Stimulated activated CD4-positive, alpha-beta T cell treated with anti-CD3 and anti-CD28 coated beads, Interleukin-15, amount 100 ng/mL, for 24 hours (primary cell): ENCODE measurements around the gene RELT.

ENCODE experiments used
- DNase-seq: peaks from one replicate; pipeline ENCODE4 v3.0.0-alpha.2; 2020

RELT gene

DNA sequence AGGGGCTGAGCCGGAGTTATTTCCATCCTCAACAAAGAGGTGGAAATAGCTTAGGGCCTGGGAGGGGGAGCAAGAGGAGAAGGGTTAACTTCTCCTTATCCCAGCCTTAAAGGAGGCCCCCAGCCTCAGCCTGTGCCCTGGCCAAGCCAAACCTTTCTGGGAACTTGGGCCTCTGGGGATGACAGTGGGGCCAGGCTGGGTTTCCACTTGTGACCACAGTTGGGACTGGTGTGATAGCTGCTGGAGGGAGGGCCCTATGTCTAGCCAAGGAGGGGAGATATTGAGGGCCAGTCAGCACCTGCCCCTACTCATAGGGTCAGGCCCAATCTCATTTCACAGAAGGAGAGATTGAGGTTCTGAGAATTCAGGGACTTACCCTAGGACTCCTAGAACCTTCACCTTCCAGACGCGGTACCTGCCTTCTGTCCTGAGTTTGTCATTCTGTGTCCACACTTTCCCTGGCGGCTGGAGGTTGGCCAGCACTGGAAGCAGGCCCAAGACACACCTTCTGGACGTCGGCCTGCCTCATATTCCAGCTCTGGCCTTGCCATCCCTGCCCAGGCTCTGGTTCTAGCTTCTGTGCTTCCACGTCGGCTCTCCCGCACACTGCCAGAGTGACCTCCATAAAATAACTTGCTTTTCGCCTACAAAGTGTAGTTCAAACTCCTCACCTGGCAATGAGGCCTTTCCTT lies 3.1 kb downstream of the RELT start:
- DNase-seq = no peak

DNA sequence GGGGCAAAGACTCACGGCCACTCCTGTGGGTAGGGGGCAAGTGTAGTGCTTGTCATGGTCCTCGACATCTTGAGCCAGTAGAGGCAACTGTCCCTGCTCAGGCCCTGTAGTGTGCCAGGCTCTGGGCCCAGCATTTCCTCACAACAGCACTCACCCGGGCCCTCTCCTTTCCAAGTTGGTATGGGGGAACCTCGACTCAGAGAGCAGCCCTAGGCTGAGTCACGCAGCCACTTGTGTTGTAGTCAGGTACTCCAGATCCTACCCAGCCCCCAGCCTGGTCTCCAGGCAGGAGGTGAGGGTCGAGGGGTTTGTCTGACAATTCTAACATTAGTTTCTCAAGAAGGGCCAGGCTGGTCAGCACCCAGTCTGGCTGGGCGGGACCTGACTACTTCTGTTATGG lies 4.1 kb downstream of the RELT start:
- no peak for DNase-seq

- DNase-seq = no peak
Observed at GRCh38 chr11:73380897-73381410, 4.8 kb downstream of the RELT start.

DNA sequence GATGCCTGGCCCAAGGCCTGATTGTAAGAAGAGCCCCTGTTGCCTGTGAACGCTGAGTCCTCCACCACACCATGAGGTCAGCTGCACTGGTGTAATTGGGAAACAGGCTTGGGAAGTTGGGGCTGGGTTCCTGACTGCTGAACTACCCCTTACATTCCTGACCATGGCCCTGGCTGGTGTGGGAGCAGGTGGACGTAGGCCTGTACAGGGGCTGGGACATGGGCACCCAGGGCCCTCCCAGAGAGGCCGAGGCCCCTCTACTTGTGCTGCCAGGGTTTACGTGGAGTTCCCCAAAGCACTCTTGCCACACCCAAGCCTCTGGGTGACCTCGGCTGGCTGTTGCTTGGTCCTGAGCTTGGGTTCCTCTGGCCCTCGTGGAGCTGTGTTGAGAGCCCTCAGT lies 5.4 kb downstream of the RELT start:
- DNase-seq = no peak

GRCh38 chr11:73382183-73382582 lies 6.0 kb downstream of the RELT start:
- no peak for DNase-seq

GRCh38 chr11:73382747-73383146 lies 6.5 kb downstream of the RELT start:
- no peak for DNase-seq

GRCh38 chr11:73383249-73384124 lies 7.3 kb downstream of the RELT start:
- DNase-seq = no peak

- DNase-seq = no peak
Observed at GRCh38 chr11:73384125-73384441, 7.9 kb downstream of the RELT start.

DNA sequence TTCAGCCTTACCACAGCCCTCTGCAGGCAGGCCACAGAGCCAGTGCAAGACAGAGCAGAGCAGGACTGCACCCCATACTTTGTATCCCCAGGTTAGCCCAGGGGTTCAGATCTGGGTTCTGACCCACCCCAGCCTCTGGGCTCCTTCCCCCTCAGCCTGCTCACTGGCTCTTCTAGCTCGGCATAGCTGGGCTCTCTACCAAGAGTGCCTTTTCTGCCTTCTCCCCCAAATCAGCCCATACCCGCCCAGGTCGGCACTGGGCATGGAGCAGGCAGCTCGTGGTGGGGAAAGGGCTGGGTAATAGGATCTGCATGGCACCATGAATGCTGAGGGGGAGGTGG lies 8.3 kb downstream of the RELT start:
- DNase-seq = no peak

DNA sequence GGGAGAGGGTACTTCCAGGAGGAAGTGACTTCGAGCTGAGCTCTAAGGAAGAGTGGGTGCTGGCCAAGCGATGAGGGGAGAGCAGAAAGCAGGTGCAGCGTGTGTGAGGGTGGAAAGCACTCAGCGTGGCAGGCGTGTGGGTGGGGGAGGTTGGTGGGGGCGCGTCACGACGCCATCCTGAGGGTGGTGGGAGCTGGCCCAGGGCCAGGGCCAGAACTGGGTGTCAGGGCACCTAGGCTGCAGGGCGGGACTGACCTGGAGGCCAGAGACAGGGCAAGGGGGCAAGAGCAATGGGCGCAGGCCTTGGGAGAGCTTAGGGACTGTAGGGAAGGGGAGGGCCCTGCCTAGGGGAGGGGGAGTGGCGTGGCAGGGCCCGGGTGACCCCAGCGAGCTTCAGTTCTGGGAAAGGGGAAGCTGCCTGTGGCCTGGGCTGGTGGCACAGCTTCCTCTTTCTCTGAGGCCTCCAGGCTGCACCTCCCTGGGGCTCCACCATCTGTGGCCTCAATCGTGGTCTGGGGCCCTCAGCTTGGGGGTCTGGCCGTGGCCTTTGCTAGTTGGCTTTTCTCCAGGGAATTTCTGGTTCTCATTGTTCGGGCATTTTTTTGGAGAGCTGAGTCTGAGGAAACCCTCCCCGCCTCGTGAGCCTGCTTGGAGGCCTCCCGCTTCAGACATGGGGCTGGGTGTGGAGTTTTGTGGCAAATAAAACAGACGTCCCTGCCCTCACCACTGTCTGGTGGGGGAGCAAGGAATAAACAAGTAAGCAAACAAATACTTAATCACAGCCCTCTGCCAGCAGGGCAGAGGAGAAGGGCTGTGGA lies 8.9 kb downstream of the RELT start:
- peak; percentile 16 for DNase-seq

GRCh38 chr11:73386016-73386415 lies 9.8 kb downstream of the RELT start:
- DNase-seq = no peak

GRCh38 chr11:73386546-73386945 lies 10.3 kb downstream of the RELT start:
- DNase-seq = no peak

GRCh38 chr11:73387594-73388264 lies 11.5 kb downstream of the RELT start:
- DNase-seq = no peak

DNA sequence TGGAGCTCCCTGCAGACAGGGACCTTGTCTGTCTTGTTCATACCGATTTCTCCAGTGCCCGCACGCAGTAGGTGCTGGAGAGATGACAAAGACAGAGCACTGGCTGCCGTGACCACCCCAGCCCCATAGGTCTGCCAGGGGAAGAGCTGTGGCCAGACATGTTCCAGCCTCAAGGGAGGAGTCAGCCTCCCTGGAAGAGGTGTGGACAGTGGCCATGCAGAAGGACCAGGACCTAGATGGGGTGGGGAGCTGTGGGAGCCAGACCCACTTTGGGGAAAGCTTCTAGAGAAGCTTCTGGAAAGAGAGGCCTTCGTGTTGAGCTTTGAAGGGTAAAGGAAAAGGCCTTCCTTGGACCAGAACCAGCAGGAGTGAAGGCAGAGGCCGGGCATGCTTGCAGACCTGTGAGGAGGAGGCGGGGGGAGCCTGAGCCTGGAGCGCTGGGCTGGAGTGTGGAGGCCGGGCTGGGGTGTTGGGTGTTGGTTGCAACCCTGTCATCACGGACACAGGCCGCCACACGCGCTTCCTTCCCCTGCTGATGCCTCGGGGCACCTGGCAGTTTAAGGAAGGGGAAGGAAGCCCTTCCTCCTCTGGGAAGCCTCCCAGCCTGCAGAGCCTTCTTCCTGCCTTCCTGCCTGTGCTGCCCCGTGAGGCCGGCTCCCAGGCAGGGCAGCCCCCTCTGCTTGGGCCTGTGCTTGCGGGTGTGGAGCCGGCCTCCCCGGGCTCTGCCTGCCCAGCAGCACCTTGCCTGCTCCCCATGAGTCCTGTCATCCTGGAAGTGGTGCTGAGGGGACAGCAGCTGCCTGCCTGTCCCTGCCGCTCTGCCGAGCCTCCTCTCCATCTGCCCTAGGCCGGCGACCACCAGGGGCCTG lies 12.3 kb downstream of the RELT start:
- no peak for DNase-seq

DNA sequence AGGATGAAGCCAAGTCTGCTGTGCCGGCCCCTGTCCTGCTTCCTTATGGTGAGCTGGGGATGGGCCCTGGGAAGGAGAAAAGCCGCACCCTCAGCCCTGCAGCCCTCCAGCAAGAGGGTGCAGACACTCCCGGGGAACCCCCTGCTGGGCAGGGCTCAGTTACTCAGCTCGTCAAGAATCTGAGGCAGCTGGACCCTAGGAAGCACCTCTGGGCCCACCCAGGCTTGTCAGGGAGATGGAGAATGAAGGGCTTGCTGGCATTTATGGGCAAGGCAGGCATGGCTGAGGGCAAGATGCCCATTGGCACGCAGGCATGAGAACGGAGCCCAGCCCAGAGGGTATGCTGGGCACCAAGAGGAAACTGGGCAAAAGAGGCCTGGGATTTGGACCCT lies 12.9 kb downstream of the RELT start:
- DNase-seq = no peak

DNA sequence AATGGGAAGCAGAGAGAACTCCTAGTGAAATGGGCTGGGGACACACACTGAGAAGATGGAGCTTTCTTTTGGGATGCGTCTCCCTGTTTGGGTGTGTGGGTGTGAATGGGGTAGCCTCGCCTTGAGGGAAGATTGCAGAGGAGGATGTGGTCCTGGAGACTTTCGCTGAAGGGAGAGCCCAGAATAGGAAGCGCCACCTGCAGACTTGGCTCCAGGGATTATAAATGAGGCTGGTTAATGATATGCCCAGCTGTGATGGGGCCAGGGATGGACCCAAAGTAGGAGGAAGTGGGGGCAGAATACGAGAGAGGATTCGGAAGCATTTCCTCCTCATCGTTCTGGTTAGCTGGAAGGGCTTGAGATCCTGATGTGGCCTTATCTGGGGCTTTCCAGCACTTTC lies 13.7 kb downstream of the RELT start:
- DNase-seq = no peak

DNA sequence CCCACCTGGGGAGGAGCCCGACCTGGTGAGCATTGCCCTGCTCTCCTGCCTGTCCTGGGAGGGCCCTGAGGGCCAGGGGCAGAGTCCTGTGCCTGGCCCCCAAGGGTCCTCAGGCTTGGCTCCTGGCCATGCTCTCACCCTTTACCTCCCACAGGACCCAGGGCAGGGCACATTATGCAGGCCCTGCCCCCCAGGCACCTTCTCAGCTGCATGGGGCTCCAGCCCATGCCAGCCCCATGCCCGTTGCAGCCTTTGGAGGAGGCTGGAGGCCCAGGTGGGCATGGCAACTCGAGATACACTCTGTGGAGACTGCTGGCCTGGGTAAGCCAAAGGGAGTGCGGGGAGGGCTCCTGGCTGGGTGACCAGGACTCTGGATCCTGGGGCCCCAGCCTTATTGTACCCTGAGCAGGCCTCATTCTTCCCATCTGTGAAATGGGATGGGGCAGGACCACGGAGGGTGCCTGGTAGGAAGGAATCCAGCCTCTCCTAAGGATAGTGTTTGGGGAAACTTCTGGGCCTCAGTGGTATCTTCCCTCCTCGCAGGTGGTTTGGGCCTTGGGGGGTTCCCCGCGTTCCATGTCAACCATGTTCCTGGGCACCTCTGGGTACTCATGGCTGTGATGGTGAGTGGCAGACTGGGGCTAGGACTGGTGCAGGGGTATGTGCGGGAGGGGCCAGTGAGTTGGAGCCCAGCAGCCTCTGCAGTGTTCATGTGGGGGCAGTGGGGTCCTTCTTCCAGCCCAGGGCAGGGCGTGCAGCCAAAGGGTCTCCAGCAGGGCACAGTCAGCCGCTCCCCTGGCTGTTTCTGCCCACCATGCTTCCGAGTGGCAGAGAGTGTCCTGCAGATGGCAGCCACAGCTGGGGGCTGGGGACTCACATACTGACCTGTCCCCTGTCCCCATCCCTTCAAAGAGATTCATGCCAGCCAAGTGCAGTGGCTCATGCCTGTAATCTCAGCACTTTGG lies 14.7 kb downstream of the RELT start:
- DNase-seq = no peak

DNA sequence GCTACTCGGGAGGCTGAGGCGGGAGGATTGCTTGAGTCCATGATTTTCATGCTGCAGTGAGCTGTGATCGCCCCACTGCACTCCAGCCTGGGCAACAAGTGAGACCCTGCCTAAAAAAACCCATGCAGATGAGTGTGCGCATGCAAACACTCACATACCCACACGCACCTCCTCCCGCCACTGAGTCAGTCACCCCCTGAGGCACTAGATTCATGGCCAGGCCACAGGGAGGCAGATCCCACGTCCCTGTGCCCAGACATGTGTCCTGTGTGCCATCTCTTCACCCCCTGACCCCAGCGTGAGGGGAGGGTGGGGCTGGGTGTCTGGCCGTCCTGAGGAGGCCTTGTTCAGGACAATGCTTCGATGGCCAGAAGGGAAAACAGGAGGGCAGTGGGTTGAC lies 15.5 kb downstream of the RELT start:
- no peak for DNase-seq

DNA sequence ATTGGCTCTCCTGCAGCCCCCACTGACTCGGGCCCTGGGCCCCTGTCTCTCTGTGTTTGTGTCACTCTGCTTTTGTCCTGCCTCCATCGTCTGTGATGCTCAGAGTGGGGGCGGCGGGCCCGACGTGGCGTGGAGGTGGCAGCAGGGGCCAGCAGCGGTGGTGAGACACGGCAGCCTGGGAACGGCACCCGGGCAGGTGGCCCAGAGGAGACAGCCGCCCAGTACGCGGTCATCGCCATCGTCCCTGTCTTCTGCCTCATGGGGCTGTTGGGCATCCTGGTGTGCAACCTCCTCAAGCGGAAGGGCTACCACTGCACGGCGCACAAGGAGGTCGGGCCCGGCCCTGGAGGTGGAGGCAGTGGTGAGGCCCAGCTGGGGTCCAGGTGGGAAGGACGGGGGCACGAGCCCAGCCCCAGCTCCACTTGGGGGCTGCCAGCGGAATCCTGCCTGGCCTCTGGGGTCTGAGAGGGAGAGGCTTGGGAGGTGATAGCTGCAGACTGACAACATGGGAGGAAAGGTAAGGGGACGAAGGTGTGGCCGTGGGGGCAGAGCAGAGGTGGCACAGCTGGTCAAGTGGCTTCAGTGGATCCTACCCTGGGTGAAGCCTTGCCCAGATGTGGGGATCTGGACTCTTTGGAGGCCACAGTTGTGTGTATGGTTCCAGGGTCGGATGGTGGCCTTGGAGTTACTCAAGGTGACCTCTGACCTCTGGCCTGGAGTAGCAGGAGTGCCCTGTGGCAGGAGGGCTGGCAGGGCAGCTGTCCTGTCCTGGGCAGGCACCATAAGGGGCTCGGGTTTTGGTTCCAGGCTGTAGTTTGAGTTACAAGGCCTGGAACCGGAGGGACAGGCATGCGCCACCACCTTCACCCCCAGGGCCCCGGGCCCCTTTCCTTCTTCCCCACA lies 16.2 kb downstream of the RELT start:
- DNase-seq = no peak

GRCh38 chr11:73393011-73393380 lies 16.8 kb downstream of the RELT start:
- no peak for DNase-seq
